MM.1S (cell line): Measurements from ENCODE around the gene OBP2B.
"Not testable (repeated sequence)": the region's sequence is repeated elsewhere in the genome, so short reads cannot be mapped to it uniquely, and the experiment has no call there.

Experiments
- EZH2 ChIP-seq: fragments of 300-600 bp; sonication (generic); optimal IDR thresholded peaks from 2 replicates; pipeline ENCODE3; 2017; ENCODE audit warnings: low read depth, mild to moderate bottlenecking, antibody characterized with exemption, low read length, mixed read lengths
- EZH2phosphoT487 ChIP-seq: fragments of 300-600 bp; sonication (generic); IDR thresholded peaks from 2 replicates; pipeline ENCODE4 v1.6.1; 2018; ENCODE audit warnings: antibody characterized with exemption, low read length
- TF ChIP-seq, protein P1 (sequence below): fragments of 300-600 bp; sonication (generic); IDR thresholded peaks from 2 replicates; pipeline ENCODE4 v1.5.1; 2016; ENCODE audit warnings: antibody characterized with exemption, low read length, mixed read lengths

DNA sequence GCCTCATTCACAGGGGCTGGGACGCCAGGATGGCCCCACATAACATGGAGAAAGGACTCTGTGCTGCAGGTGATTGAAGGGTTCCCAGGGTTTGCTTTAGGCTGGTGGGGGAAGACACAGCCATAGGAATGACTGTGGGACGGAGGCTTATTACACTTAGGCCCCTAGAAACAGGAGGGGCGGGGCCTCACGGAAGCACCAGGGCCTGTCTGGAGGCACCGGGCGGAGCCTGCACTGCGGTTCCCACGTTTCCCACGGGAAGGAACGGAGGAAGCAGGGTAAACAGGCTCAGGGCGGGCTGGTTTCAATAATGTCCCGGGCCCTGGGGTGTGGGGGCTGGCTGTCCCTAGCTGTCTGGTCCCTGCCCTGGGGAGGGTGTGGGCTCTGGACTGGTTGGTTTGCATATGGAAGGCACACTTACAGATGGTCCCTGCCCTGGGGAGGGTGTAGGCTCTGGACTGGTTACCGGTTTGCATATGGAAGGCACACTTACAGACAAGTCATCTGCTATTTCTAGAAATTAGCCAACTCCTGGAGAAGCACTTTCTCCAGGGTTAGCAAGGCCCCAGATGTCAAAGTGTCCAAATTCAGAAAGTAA is 14.2 kb upstream of the OBP2B start:
- TF ChIP-seq, protein P1, sequence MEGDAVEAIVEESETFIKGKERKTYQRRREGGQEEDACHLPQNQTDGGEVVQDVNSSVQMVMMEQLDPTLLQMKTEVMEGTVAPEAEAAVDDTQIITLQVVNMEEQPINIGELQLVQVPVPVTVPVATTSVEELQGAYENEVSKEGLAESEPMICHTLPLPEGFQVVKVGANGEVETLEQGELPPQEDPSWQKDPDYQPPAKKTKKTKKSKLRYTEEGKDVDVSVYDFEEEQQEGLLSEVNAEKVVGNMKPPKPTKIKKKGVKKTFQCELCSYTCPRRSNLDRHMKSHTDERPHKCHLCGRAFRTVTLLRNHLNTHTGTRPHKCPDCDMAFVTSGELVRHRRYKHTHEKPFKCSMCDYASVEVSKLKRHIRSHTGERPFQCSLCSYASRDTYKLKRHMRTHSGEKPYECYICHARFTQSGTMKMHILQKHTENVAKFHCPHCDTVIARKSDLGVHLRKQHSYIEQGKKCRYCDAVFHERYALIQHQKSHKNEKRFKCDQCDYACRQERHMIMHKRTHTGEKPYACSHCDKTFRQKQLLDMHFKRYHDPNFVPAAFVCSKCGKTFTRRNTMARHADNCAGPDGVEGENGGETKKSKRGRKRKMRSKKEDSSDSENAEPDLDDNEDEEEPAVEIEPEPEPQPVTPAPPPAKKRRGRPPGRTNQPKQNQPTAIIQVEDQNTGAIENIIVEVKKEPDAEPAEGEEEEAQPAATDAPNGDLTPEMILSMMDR, result not testable (repeated sequence)
- not testable (repeated sequence) for TF ChIP-seq EZH2, EZH2phosphoT487
